A549 (cell line): ENCODE results near the gene NPFFR1. TPM values are rescaled to one million over a fixed set of nuclear protein-coding genes. Genes with fewer than 3 reads are reported as not detected.

ENCODE experiments used
- ATAC-seq, 2 experiments: fragments of 200-7000 bp in 1 of 2; fragments of >200 bp in 1 of 2; cut with Nextera tagmentation in 1 of 2; cut with Tn5 transposase in 1 of 2; 3 replicates each; pipeline versions ENCODE4 v1.8.0 to v1.9.1; 2018 to 2020; ENCODE audit warnings: mild to moderate bottlenecking in 1 of 2, moderate library complexity in 1 of 2
- CTCF ChIA-PET: fragments of 300-600 bp; sonication (Branson Sonifier 250); formaldehyde crosslinking; extraction: SDS; loops from one replicate; lab custom pipeline; 2021; ENCODE audit warnings: antibody characterized with exemption, inconsistent platforms; lab: Yijun Ruan, JAX
- POLR2A ChIA-PET: fragments of 350-600 bp; formaldehyde crosslinking; extraction: SDS; loops from one replicate; lab custom pipeline; 2021; ENCODE audit warnings: antibody characterized with exemption, inconsistent platforms; lab: Yijun Ruan, JAX
- DNase-seq, 2 experiments: peaks; one replicate each; pipeline versions ENCODE4 v3.0.0 to v3.0.0-alpha.2; 2011 to 2016; ENCODE audit warnings: low read depth in 1 of 2, low spot score in 1 of 2
- FAIRE-seq: peaks from 2 replicates; lab custom pipeline; 2011; peaks lifted over from hg19 to GRCh38; lab: Jason Lieb, UNC
- H3K27ac ChIP-seq, 2 experiments: fragments of >200 bp; sonication (Bioruptor Twin); formaldehyde crosslinking; 3 replicates each; pipeline ENCODE4 v1.5.1; 2016 to 2017
- H3K4me1 ChIP-seq: fragments of >200 bp; sonication (Bioruptor Twin); formaldehyde crosslinking; 3 replicates; pipeline ENCODE4 v1.6.1; 2016
- H3K4me2 ChIP-seq: fragments of >200 bp; sonication (Bioruptor Twin); formaldehyde crosslinking; 3 replicates; pipeline ENCODE4 v1.6.1; 2016
- H3K4me3 ChIP-seq: fragments of >200 bp; sonication (Bioruptor Twin); formaldehyde crosslinking; 3 replicates; pipeline ENCODE4 v1.5.1; 2016
- H3K9me3 ChIP-seq: fragments of >200 bp; sonication (Bioruptor Twin); formaldehyde crosslinking; 3 replicates; pipeline ENCODE4 v1.6.1; 2016
- BHLHE40 ChIP-seq: IDR thresholded peaks from 2 replicates; pipeline ENCODE4 v1.6.1; 2012; ENCODE audit warnings: low read depth, low read length, inconsistent platforms
- CEBPB ChIP-seq, 2 experiments: fragments of >200 bp in 1 of 2; sonication (Bioruptor Twin) in 1 of 2; formaldehyde crosslinking in 1 of 2; IDR thresholded peaks; 2 replicates each; pipeline ENCODE4 v1.6.1; 2012 to 2016
- EHF ChIP-seq: fragments of 250-450 bp; sonication (Bioruptor Pico); IDR thresholded peaks from 2 replicates; pipeline ENCODE4 v1.5.0; 2020; ENCODE audit warnings: mild to moderate bottlenecking
- HDAC2 ChIP-seq: fragments of 200-600 bp; sonication (generic); IDR thresholded peaks from 2 replicates; pipeline ENCODE4 v1.6.1; 2016
- KDM1A ChIP-seq: fragments of 200-600 bp; sonication (generic); IDR thresholded peaks from 2 replicates; pipeline ENCODE4 v1.6.1; 2016; ENCODE audit warnings: low read depth, mild to moderate bottlenecking
- MAFK ChIP-seq: fragments of 450-650 bp; IDR thresholded peaks from 2 replicates; pipeline ENCODE4 v1.6.1; 2014; ENCODE audit not compliant: partially characterized antibody
- MYC ChIP-seq: IDR thresholded peaks from 2 replicates; pipeline ENCODE4 v1.6.1; 2012; ENCODE audit warnings: mild to moderate bottlenecking, inconsistent platforms, low read length, improper control_type of control experiment, borderline replicate concordance
- PHF8 ChIP-seq: fragments of 200-600 bp; sonication (generic); IDR thresholded peaks from 2 replicates; pipeline ENCODE4 v1.6.1; 2016; ENCODE audit warnings: low read depth, mild to moderate bottlenecking, antibody characterized with exemption, moderate library complexity, borderline replicate concordance
- POLR2A ChIP-seq: IDR thresholded peaks from 2 replicates; pipeline ENCODE4 v1.6.1; 2012; ENCODE audit warnings: mild to moderate bottlenecking, low read length
- POLR2AphosphoS2 ChIP-seq: conservative IDR thresholded peaks from 2 replicates; pipeline ENCODE4 v1.6.1; 2012; ENCODE audit warnings: low read length, improper control_type of control experiment, inconsistent platforms
- RAD21 ChIP-seq, 2 experiments: fragments of >200 bp in 1 of 2; sonication (Bioruptor Twin) in 1 of 2; formaldehyde crosslinking in 1 of 2; IDR thresholded peaks in 1 of 2; conservative IDR thresholded peaks in 1 of 2; 2 replicates in 1 of 2; 3 replicates in 1 of 2; pipeline ENCODE4 v1.6.1; 2012 to 2018; ENCODE audit warnings: inconsistent platforms in 1 of 2
- RARB ChIP-seq: fragments of 250-450 bp; sonication (Bioruptor Pico); IDR thresholded peaks from 2 replicates; pipeline ENCODE4 v1.8.0; 2021; ENCODE audit warnings: mild to moderate bottlenecking, moderate library complexity
- SREBF2 ChIP-seq: fragments of 450-650 bp; IDR thresholded peaks from 2 replicates; pipeline ENCODE4 v1.6.1; 2014; ENCODE audit warnings: mild to moderate bottlenecking, moderate library complexity
- TFCP2L1 ChIP-seq: fragments of 250-450 bp; sonication (Bioruptor Pico); IDR thresholded peaks from 2 replicates; pipeline ENCODE4 v1.5.0; 2021; ENCODE audit warnings: mild to moderate bottlenecking
- ZC3H11A ChIP-seq: fragments of 450-650 bp; IDR thresholded peaks from 2 replicates; pipeline ENCODE4 v1.6.1; 2014; ENCODE audit warnings: antibody characterized with exemption, mild to moderate bottlenecking
- ZNF302 ChIP-seq: fragments of 250-450 bp; sonication (Bioruptor Pico); IDR thresholded peaks from 2 replicates; pipeline ENCODE4 v1.9.0; 2021; ENCODE audit warnings: inconsistent platforms, mild to moderate bottlenecking, moderate library complexity
- WGBS: methylation state at CpG from one replicate; pipeline ENCODE4 v1.1.6; 2017; ENCODE audit errors: missing lambda C conversion rate; 5-methylcytosine and 5-hydroxymethylcytosine counted together
- polyA plus RNA-seq, 4 experiments: library from polyadenylated mRNA; depleted of rRNA in 3 of 4; stranded (reverse); fragments of >200 nt; fragmentation: RNase III in 1 of 4; extraction: RNeasy Plus Mini Kit Qiagen cat#74134 plus additional on column Dnase treatment in 1 of 4; gene quantifications; 2 replicates in 3 of 4; 3 replicates in 1 of 4; pipeline ENCODE4 v1.2.3, GENCODE V29; 2011 to 2017
- TF ChIP-seq, protein P1 (sequence below): fragments of 200-600 bp; sonication (generic); IDR thresholded peaks from 2 replicates; pipeline ENCODE4 v1.6.1; 2016; ENCODE audit warnings: antibody characterized with exemption, mild to moderate bottlenecking, moderate library complexity
- TF ChIP-seq, protein P2 (sequence below): fragments of >200 bp; sonication (Bioruptor Twin); formaldehyde crosslinking; IDR thresholded peaks from 3 replicates; pipeline ENCODE4 v1.6.1; 2016
- TF ChIP-seq, protein P3 (sequence below): IDR thresholded peaks from 2 replicates; pipeline ENCODE4 v1.6.1; 2012; ENCODE audit warnings: low read depth, borderline replicate concordance
- TF ChIP-seq, protein P4 (sequence below): fragments of >200 bp; sonication (Bioruptor Twin); formaldehyde crosslinking; IDR thresholded peaks from 2 replicates; pipeline ENCODE4 v1.6.1; 2016
- TF ChIP-seq, protein P5 (sequence below): fragments of 250-450 bp; sonication (Bioruptor Pico); IDR thresholded peaks from 2 replicates; pipeline ENCODE4 v1.5.0; 2021; ENCODE audit warnings: mild to moderate bottlenecking, moderate library complexity, borderline replicate concordance

The NPFFR1 gene
- polyA plus RNA-seq, 2 of the 4 experiments (the other 2 are of a cell fraction) = not detected

DNA sequence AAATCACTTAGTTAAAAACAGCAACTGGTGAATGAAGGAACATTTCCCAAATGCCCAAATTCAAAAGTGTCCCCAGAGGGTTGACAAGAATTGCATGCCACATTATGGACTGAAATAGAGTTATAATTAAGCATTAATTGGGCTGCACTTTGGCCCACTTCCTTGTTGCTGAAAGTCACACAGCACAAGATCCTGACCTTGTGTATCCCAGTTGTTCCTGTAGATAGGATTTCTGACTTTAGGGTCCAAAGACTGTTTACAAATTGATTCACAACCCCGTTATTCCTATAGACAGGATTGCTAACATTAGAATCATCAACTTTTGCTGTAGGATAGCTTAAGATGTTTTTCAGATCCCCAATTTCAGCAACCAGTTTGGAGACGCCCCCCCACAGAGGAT is 31.5 kb upstream of the NPFFR1 start:
- DNase-seq (no peak), ATAC-seq (no peak), FAIRE-seq (no peak)
- Histone ChIP-seq H3K4me1 (no peaks in the 10 kb centered on the region), H3K4me2 (no peak overlapping the region), H3K27ac (no peak overlapping the region), H3K4me3 (no peak overlapping the region), H3K9me3 (no peaks in the 10 kb centered on the region)
- CTCF ChIA-PET = interaction anchor here (1.1 to 2.3 kb wide), 5 partner anchors 10 to 93 kb away, joined by 4 to 7 read pairs (median 5); no protein-coding TSS in a partner anchor
- TF ChIP-seq, protein P1, sequence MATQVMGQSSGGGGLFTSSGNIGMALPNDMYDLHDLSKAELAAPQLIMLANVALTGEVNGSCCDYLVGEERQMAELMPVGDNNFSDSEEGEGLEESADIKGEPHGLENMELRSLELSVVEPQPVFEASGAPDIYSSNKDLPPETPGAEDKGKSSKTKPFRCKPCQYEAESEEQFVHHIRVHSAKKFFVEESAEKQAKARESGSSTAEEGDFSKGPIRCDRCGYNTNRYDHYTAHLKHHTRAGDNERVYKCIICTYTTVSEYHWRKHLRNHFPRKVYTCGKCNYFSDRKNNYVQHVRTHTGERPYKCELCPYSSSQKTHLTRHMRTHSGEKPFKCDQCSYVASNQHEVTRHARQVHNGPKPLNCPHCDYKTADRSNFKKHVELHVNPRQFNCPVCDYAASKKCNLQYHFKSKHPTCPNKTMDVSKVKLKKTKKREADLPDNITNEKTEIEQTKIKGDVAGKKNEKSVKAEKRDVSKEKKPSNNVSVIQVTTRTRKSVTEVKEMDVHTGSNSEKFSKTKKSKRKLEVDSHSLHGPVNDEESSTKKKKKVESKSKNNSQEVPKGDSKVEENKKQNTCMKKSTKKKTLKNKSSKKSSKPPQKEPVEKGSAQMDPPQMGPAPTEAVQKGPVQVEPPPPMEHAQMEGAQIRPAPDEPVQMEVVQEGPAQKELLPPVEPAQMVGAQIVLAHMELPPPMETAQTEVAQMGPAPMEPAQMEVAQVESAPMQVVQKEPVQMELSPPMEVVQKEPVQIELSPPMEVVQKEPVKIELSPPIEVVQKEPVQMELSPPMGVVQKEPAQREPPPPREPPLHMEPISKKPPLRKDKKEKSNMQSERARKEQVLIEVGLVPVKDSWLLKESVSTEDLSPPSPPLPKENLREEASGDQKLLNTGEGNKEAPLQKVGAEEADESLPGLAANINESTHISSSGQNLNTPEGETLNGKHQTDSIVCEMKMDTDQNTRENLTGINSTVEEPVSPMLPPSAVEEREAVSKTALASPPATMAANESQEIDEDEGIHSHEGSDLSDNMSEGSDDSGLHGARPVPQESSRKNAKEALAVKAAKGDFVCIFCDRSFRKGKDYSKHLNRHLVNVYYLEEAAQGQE = no peak
- TF ChIP-seq, protein P2, sequence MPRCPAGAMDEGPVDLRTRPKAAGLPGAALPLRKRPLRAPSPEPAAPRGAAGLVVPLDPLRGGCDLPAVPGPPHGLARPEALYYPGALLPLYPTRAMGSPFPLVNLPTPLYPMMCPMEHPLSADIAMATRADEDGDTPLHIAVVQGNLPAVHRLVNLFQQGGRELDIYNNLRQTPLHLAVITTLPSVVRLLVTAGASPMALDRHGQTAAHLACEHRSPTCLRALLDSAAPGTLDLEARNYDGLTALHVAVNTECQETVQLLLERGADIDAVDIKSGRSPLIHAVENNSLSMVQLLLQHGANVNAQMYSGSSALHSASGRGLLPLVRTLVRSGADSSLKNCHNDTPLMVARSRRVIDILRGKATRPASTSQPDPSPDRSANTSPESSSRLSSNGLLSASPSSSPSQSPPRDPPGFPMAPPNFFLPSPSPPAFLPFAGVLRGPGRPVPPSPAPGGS = no peak
- TF ChIP-seq, protein P3, sequence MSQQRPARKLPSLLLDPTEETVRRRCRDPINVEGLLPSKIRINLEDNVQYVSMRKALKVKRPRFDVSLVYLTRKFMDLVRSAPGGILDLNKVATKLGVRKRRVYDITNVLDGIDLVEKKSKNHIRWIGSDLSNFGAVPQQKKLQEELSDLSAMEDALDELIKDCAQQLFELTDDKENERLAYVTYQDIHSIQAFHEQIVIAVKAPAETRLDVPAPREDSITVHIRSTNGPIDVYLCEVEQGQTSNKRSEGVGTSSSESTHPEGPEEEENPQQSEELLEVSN = no peak
- no peak for TF ChIP-seq EHF (CRISPR knock-in tag)
- no peak for TF ChIP-seq HDAC2
- no peak for TF ChIP-seq ZC3H11A
- TF ChIP-seq ZNF302 = no peak
- TF ChIP-seq CEBPB (IDR thresholded peaks at IDR 0.05) = no peak
- TF ChIP-seq MYC = no peak
- no peak for TF ChIP-seq TFCP2L1 (CRISPR knock-in tag)
- TF ChIP-seq PHF8 = no peak
- POLR2A ChIA-PET = interaction anchor here (0.6 kb wide), 1 partner anchor 302 kb away, joined by 3 read pairs; no protein-coding TSS in a partner anchor
- WGBS = 50% methylated on average over 2 of the region's 2 CpGs

DNA sequence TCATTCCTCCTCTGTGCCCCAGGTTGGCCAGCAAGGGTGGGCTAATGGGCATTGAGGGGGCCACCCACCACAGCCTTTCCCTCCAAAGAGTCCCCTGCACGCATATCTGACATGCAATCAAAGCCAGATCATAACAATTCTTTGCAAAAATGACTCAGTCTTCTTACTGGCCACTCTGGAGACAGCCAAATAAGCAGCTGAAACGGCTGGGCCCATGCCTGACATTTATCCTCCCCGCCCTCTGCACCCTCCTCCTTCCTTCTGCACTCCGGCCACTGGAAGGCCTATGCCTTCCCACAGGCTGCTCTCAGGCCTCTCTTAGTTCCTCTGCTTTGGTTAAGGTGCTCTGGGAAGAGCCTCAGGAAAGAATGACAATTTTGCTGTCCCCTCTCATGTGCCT is 29.2 kb upstream of the NPFFR1 start:
- H3K27ac ChIP-seq = no peak overlapping the region
- no peak overlapping the region for H3K4me2 ChIP-seq
- POLR2A ChIA-PET = no interaction called here
- no peak for FAIRE-seq
- no peaks in the 10 kb centered on the region for H3K9me3 ChIP-seq
- TF ChIP-seq POLR2AphosphoS2 = no peak
- TF ChIP-seq RAD21 (conservative IDR thresholded peaks at IDR 0.05 in 1 of 2, IDR thresholded peaks at IDR 0.05 in 1 of 2) = no peak
- TF ChIP-seq KDM1A = no peak
- no peak for TF ChIP-seq ZNF302
- TF ChIP-seq BHLHE40 = no peak
- TF ChIP-seq MYC = no peak
- no peak for TF ChIP-seq SREBF2
- TF ChIP-seq, protein P4, sequence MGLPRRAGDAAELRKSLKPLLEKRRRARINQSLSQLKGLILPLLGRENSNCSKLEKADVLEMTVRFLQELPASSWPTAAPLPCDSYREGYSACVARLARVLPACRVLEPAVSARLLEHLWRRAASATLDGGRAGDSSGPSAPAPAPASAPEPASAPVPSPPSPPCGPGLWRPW = no peak
- no peak for TF ChIP-seq RARB
- TF ChIP-seq, protein P5, sequence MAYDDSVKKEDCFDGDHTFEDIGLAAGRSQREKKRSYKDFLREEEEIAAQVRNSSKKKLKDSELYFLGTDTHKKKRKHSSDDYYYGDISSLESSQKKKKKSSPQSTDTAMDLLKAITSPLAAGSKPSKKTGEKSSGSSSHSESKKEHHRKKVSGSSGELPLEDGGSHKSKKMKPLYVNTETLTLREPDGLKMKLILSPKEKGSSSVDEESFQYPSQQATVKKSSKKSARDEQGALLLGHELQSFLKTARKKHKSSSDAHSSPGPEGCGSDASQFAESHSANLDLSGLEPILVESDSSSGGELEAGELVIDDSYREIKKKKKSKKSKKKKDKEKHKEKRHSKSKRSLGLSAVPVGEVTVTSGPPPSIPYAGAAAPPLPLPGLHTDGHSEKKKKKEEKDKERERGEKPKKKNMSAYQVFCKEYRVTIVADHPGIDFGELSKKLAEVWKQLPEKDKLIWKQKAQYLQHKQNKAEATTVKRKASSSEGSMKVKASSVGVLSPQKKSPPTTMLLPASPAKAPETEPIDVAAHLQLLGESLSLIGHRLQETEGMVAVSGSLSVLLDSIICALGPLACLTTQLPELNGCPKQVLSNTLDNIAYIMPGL = no peak
- TF ChIP-seq MAFK = no peak
- TF ChIP-seq POLR2A = no peak
- TF ChIP-seq, all 56 proteins: peak for 0
- no peak for DNase-seq
- WGBS = 76% methylated on average over 4 of the region's 4 CpGs
- H3K4me1 ChIP-seq = no peaks in the 10 kb centered on the region
- no peak for ATAC-seq
- no peak overlapping the region for H3K4me3 ChIP-seq
- CTCF ChIA-PET = interaction anchor here (0.6 to 1.2 kb wide), 3 partner anchors 11 to 71 kb away, joined by 3 to 4 read pairs (median 3); no protein-coding TSS in a partner anchor
